Measurements from ENCODE around the gene PHETA2.
"Not testable (repeated sequence)": the region's sequence is repeated elsewhere in the genome, so short reads cannot be mapped to it uniquely, and the experiment has no call there.

PHETA2 gene

GRCh38 chr22:42111798-42112197 is 37.8 kb downstream of the PHETA2 start:
- no peak for DNase-seq

- DNase-seq = not testable (repeated sequence)
Observed at GRCh38 chr22:42112793-42113192, 38.7 kb downstream of the PHETA2 start.

- DNase-seq = no peak
Observed at GRCh38 chr22:42114721-42115120, 40.7 kb downstream of the PHETA2 start.

GRCh38 chr22:42115420-42115830 is 41.4 kb downstream of the PHETA2 start:
- not testable (repeated sequence) for DNase-seq

GRCh38 chr22:42116848-42117424 is 42.9 kb downstream of the PHETA2 start:
- no peak for DNase-seq

GRCh38 chr22:42120231-42121021 is 46.4 kb downstream of the PHETA2 start:
- DNase-seq = not testable (repeated sequence)

GRCh38 chr22:42123529-42123928 is 49.5 kb downstream of the PHETA2 start:
- DNase-seq = not testable (repeated sequence)

- DNase-seq = no peak
Observed at GRCh38 chr22:42127606-42128005, 53.6 kb downstream of the PHETA2 start.

- not testable (repeated sequence) for DNase-seq
Observed at GRCh38 chr22:42128007-42128406, 54.0 kb downstream of the PHETA2 start.

Data from NCI-H1417 treated with DMSO at 0.1 percent for 48 hours (cell line).